ENCODE data around the gene PARP11. TPM values are rescaled to one million over a fixed set of nuclear protein-coding genes. Genes with fewer than 3 reads are reported as not detected.

The PARP11 gene
- 3.3 and 5.3 TPM in 2 replicates for total RNA-seq

DNA sequence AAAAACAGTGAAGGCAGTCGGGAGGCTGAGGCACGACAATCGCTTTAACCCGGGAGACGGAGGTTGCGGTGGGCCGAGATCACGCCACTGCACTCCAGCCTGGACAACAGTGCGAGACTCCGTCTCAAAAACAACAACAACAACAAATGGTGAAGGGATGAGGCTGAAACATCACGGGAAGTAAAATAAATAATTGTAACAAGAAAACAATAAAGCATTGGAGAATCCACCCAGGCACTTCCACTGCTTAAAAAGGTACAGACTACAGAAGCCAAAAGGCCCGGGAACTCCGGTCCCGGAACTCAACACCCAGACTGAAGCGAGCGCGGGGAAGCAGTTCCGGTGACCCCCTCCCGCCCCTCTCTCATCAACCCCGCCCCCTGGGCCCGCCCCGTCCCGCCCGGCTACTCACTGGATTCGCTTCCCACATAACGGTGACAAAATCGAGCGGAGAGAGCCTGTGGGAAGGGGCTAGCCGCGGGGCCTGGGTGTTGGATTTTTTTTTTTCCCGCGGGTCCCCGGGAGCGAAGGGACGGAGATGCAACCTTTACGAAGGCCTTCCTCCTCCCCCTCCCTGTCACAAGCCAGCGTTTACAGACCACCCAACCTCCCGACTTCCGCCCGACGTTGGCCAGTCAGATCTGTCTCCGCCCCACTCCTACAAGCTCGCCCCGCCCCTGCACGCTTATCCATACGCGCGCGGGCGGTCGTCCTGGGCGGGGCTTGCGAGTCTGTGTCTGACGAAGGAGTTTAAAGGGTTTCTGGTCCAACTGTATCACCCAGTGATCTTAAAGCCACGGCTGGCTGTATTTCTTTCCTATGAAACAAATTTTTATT is at the start of gene PARP11:
TSS of gene PARP11 (minus strand) at position 600 of the 837 bp plus-strand sequence. CDS start at position 430, 170 bp downstream.

Other genes starting within 250 kb of the PARP11 start
- 21.7 and 25.8 TPM in 2 replicates for gene CRACR2A, start 120.3 kb downstream of the PARP11 start, total RNA-seq